Measurements from ENCODE around the gene SH3PXD2B. TPM values are rescaled to one million over a fixed set of nuclear protein-coding genes. Genes with fewer than 3 reads are reported as not detected.

The SH3PXD2B gene
- total and polyA plus RNA-seq, 2 of the 4 experiments (the other 2 are of a cell fraction), result 8.2 to 14.4 TPM

DNA sequence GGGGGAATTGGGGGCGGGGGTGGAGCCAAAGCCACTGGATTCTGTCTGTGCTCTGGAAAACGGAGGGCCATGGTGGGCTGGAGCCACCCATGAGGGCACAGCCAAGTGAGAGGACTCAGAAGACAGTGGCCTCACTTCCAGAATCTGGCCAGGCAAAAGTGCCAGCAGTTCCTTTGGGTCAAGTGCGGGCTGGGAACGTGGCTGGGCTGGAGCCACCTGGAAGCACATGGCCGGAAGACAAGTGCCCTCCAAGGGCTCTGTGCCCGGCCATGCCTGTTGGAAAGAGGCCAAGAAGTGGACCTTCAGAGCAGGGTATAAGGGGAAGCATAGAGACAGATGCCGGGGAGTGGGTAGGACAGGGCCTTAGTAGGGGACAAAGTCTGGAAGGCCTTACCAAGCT is 11.7 kb upstream of the SH3PXD2B start:
- Histone ChIP-seq H3K9ac (ENCODE audit: low read depth, low read length) (no peak overlapping the region), H2AK5ac (ENCODE audit: low read depth, low read length) (no peak overlapping the region), H4K8ac (ENCODE audit: low read depth in 2 of 2, low read length in 2 of 2) (no peak overlapping the region), H3K18ac (ENCODE audit: low read depth, low read length) (no peak overlapping the region), H3K4me3 (ENCODE audit: insufficient read depth, low read depth, low read length) (no peak overlapping the region), H3K4me1 (ENCODE audit: control insufficient read depth, insufficient read depth, low read length) (no peaks in the 10 kb centered on the region), H2BK5ac (ENCODE audit: low read depth, low read length, poor library complexity, severe bottlenecking) (no peak overlapping the region), H3K23ac (ENCODE audit: low read depth, low read length) (no peak overlapping the region), H4K20me1 (ENCODE audit: insufficient read depth, low read length) (no peaks in the 10 kb centered on the region), H3K36me3 (ENCODE audit: control insufficient read depth, insufficient read depth, low read length) (no peaks in the 10 kb centered on the region), H3K14ac (replicated peaks; ENCODE audit: low read depth, low read length) (no peak overlapping the region), H3K4ac (ENCODE audit: low read depth, low read length) (no peak overlapping the region), H3K56ac (ENCODE audit: extremely low read depth, insufficient read depth, low read length) (no peak overlapping the region), H4K5ac (ENCODE audit: low read depth, low read length) (no peak overlapping the region), H2AFZ (replicated peaks; ENCODE audit: low read length, poor library complexity) (no peak overlapping the region), H2BK120ac (ENCODE audit: low read depth, low read length) (no peak overlapping the region), H4K91ac (ENCODE audit: insufficient read depth, low read depth, low read length) (no peak overlapping the region), H3K27me3 (ENCODE audit: control insufficient read depth, insufficient read depth, low read length) (peaks cover 7% of the 10 kb centered on the region; the same call in 1 of the 2 replicates), H3K27ac (ENCODE audit: insufficient read depth, low read length) (no peak overlapping the region), H3K79me1 (ENCODE audit: low read depth in 1 of 2, low read length in 2 of 2) (no peaks in the 10 kb centered on the region), H2BK20ac (ENCODE audit: low read depth, low read length) (no peak overlapping the region), H3K9me1 (ENCODE audit: insufficient read depth, low read length) (no peaks in the 10 kb centered on the region), H2BK15ac (ENCODE audit: low read depth, low read length) (no peak overlapping the region), H3K4me2 (ENCODE audit: low read depth, low read length) (no peak overlapping the region), H2AK9ac (replicated peaks; ENCODE audit: low read depth, low read length, poor library complexity) (no peak overlapping the region), H3K9me3 (ENCODE audit: control insufficient read depth, insufficient read depth, low read length) (peaks cover 9% of the 10 kb centered on the region)
- POLR2A ChIA-PET (ENCODE audit: unreplicated experiment), result interaction anchor here (0.6 kb wide), 1 partner anchor 9 kb away, joined by 3 read pairs; no protein-coding TSS in a partner anchor
- in situ Hi-C loops (cut with MboI; ENCODE audit: low sequenced_read_pairs) (no loop called here), intact Hi-C loops (cut with micrococcal nuclease) (no loop called here), dilution Hi-C loops (cut with HindIII; ENCODE audit: low sequenced_read_pairs, unreplicated experiment) (no loop called here)
- CTCF ChIA-PET, result no interaction called here
- TF ChIP-seq RCOR1 (IDR thresholded peaks at IDR 0.05; ENCODE audit: insufficient replicate concordance, low read length), result no peak
- no peak for TF ChIP-seq RFX5 (IDR thresholded peaks at IDR 0.05; ENCODE audit: low read depth, low read length)
- TF ChIP-seq, protein P1, sequence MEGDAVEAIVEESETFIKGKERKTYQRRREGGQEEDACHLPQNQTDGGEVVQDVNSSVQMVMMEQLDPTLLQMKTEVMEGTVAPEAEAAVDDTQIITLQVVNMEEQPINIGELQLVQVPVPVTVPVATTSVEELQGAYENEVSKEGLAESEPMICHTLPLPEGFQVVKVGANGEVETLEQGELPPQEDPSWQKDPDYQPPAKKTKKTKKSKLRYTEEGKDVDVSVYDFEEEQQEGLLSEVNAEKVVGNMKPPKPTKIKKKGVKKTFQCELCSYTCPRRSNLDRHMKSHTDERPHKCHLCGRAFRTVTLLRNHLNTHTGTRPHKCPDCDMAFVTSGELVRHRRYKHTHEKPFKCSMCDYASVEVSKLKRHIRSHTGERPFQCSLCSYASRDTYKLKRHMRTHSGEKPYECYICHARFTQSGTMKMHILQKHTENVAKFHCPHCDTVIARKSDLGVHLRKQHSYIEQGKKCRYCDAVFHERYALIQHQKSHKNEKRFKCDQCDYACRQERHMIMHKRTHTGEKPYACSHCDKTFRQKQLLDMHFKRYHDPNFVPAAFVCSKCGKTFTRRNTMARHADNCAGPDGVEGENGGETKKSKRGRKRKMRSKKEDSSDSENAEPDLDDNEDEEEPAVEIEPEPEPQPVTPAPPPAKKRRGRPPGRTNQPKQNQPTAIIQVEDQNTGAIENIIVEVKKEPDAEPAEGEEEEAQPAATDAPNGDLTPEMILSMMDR (conservative IDR thresholded peaks at IDR 0.05; ENCODE audit: low read depth, low read length), result no peak
- no peak for TF ChIP-seq MAZ (IDR thresholded peaks at IDR 0.05; ENCODE audit: borderline replicate concordance, low read depth, low read length)
- TF ChIP-seq BHLHE40 (IDR thresholded peaks at IDR 0.05; ENCODE audit: low read depth, low read length), result no peak
- TF ChIP-seq RAD21 (IDR thresholded peaks at IDR 0.05; ENCODE audit: low read length), result no peak
- no peak for TF ChIP-seq CEBPB (IDR thresholded peaks at IDR 0.05; ENCODE audit: low read depth, low read length)
- TF ChIP-seq MXI1 (IDR thresholded peaks at IDR 0.05; ENCODE audit: borderline replicate concordance, low read depth, low read length), result no peak
- TF ChIP-seq, protein P2, sequence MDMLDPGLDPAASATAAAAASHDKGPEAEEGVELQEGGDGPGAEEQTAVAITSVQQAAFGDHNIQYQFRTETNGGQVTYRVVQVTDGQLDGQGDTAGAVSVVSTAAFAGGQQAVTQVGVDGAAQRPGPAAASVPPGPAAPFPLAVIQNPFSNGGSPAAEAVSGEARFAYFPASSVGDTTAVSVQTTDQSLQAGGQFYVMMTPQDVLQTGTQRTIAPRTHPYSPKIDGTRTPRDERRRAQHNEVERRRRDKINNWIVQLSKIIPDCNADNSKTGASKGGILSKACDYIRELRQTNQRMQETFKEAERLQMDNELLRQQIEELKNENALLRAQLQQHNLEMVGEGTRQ (IDR thresholded peaks at IDR 0.05; ENCODE audit: low read depth, low read length), result no peak
- TF ChIP-seq SMC3 (IDR thresholded peaks at IDR 0.05; ENCODE audit: low read depth, low read length), result no peak
- TF ChIP-seq POLR2A (IDR thresholded peaks at IDR 0.05; ENCODE audit: low read depth, low read length), result no peak
- TF ChIP-seq MAFK (IDR thresholded peaks at IDR 0.05; ENCODE audit: low read depth, low read length), result no peak
- TF ChIP-seq FOS (IDR thresholded peaks at IDR 0.05; ENCODE audit: low read depth, low read length), result no peak
- TF ChIP-seq CHD1 (IDR thresholded peaks at IDR 0.05; ENCODE audit: low read depth, low read length), result no peak
- TF ChIP-seq NFE2L2 (IDR thresholded peaks at IDR 0.05; ENCODE audit: low read depth, low read length), result no peak
- TF ChIP-seq, protein P3, sequence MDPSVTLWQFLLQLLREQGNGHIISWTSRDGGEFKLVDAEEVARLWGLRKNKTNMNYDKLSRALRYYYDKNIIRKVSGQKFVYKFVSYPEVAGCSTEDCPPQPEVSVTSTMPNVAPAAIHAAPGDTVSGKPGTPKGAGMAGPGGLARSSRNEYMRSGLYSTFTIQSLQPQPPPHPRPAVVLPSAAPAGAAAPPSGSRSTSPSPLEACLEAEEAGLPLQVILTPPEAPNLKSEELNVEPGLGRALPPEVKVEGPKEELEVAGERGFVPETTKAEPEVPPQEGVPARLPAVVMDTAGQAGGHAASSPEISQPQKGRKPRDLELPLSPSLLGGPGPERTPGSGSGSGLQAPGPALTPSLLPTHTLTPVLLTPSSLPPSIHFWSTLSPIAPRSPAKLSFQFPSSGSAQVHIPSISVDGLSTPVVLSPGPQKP (IDR thresholded peaks at IDR 0.05; ENCODE audit: borderline replicate concordance, low read depth, low read length), result no peak
- 40% methylated on average over 1 of the region's 7 CpGs; no CpG with 5 or more reads in 1 of the 2 experiments for WGBS, 2 experiments (ENCODE audit: extremely low coverage in 2 of 2, insufficient read length in 1 of 2)
- ATAC-seq (ENCODE audit: low read depth) (no peak), DNase-seq (no peak)
- BruUV-seq (replicated peaks), result no TSS peak

Data from IMR-90 (cell line).